Measurements from ENCODE around the gene LIX1L. TPM values are rescaled to one million over a fixed set of nuclear protein-coding genes. Genes with fewer than 3 reads are reported as not detected.

Gene LIX1L
- total and polyA plus RNA-seq, 2 donors (not counting 1 experiment from before 2014, with no cell fraction given) = 14.4 to 31.7 TPM

- Histone ChIP-seq H3K27me3 (replicated peaks in 1 of 4; ENCODE audit: control extremely low read depth in 1 of 4, control insufficient read depth in 3 of 4, insufficient read depth in 4 of 4, low read length in 3 of 4) (no peaks in the 10 kb centered on the region), H2AFZ (ENCODE audit: insufficient read depth, low read depth, low read length, poor library complexity, severe bottlenecking) (no peak overlapping the region), H3K9me3 (ENCODE audit: control extremely low read depth in 1 of 3, control insufficient read depth in 2 of 3, insufficient read depth in 1 of 3, low read length in 2 of 3) (no peaks in the 10 kb centered on the region), H4K20me1 (ENCODE audit: control insufficient read depth, insufficient read depth, low read length, poor library complexity, severe bottlenecking) (no peaks in the 10 kb centered on the region), H3K4me2 (replicated peaks; ENCODE audit: low read depth, low read length, poor library complexity, severe bottlenecking) (no peak overlapping the region), H3K9ac (ENCODE audit: low read length) (no peak overlapping the region), H3K4me1 (ENCODE audit: control insufficient read depth in 2 of 2, insufficient read depth in 2 of 2, low read length in 2 of 2) (peaks cover 0 to 2% of the 10 kb centered on the region in 2 donors), H3K27ac (ENCODE audit: low read length in 2 of 2) (no peak overlapping the region), H3K36me3 (replicated peaks in 1 of 2; ENCODE audit: control extremely low read depth in 1 of 2, control insufficient read depth in 1 of 2, extremely low read depth in 1 of 2, insufficient read depth in 2 of 2, low read length in 1 of 2) (peaks cover 0 to 16% of the 10 kb centered on the region in 2 experiments), H3K4me3 (ENCODE audit: control extremely low read depth in 1 of 5, extremely low read depth in 1 of 5, insufficient read depth in 1 of 5, low read depth in 2 of 5, low read length in 4 of 5) (no peak overlapping the region), H3K79me2 (ENCODE audit: control insufficient read depth, insufficient read depth, low read length) (no peaks in the 10 kb centered on the region)
- DNase-seq (no peak), ATAC-seq (ENCODE audit: low read depth) (no peak)
- intact Hi-C loops (cut with micrococcal nuclease) = no loop called here
- Mint-ChIP-seq H3K27ac (no peak overlapping the region), H3K9me3 (ENCODE audit: insufficient read depth) (no peaks in the 10 kb centered on the region), H3K4me1 (peaks cover 6% of the 10 kb centered on the region), H3K4me3 (no peak overlapping the region), H3K27me3 (no peaks in the 10 kb centered on the region)
- ChIA-PET POLR2A (no interaction called here), CTCF (interaction anchor here (0.7 to 5.1 kb wide), 8 partner anchors 9 to 71 kb away, joined by 3 to 28 read pairs (median 5); partner anchors contain the start of genes NUDT17 and RBM8A)
- WGBS (ENCODE audit: insufficient coverage) = 90% methylated on average over 2 of the region's 10 CpGs
- TF ChIP-seq EZH2 (IDR thresholded peaks at IDR 0.05; ENCODE audit: borderline replicate concordance, insufficient read depth, low read depth, low read length, poor library complexity, severe bottlenecking) (no peak), CTCF (IDR thresholded peaks at IDR 0.05) (no peak)
Observed at GRCh38 chr1:145906954-145907753, 50.7 kb downstream of the LIX1L start.

DNA sequence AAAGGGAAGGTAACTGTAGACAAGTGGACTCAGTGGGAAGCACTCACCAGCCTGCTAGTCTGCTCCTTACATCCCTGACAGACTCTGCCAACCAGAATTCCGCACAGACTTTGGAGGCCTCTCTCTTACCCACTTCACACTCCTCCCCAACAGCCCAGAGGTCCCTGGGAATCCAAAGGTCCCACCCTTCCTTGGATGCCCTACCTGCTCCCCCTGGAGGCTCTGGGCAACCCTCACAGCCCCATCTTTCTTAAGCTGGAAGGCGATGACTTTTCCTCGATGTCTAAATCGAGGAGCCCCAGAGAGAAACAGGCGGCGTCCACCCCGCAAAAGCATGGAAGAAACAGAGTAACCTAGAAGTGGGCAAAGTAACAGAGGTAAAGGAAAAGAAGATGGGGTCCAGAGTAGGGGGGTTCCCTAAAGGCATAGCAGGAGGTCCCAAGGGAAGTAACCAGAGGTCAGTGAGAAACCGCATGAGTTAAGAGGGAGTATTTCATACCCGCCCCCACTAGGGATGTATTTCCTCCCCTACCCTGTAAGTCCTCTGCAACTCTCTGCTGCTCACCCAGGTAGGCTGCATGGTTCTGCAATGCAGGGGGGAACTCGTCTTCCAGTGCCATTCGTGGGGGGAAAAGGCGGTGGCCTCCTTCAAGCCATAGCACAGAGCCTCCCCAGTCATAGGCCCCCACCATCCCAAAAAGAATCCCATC, 56.4 kb downstream of the LIX1L start:
- no peaks in the 10 kb centered on the region for H3K9me3 ChIP-seq (ENCODE audit: control extremely low read depth in 1 of 3, control insufficient read depth in 2 of 3, insufficient read depth in 1 of 3, low read length in 2 of 3)
- no peaks in the 10 kb centered on the region for H3K79me2 ChIP-seq (ENCODE audit: control insufficient read depth, insufficient read depth, low read length)
- H3K4me1 ChIP-seq (ENCODE audit: control insufficient read depth in 2 of 2, insufficient read depth in 2 of 2, low read length in 2 of 2) = no peaks in the 10 kb centered on the region
- TF ChIP-seq CTCF (IDR thresholded peaks at IDR 0.05) = no peak
- TF ChIP-seq EZH2 (IDR thresholded peaks at IDR 0.05; ENCODE audit: borderline replicate concordance, insufficient read depth, low read depth, low read length, poor library complexity, severe bottlenecking) = no peak
- H3K27me3 ChIP-seq (replicated peaks in 1 of 4; ENCODE audit: control extremely low read depth in 1 of 4, control insufficient read depth in 3 of 4, insufficient read depth in 4 of 4, low read length in 3 of 4) = no peaks in the 10 kb centered on the region
- H3K9me3 Mint-ChIP-seq (ENCODE audit: insufficient read depth) = no peaks in the 10 kb centered on the region
- no peak for ATAC-seq (ENCODE audit: low read depth)
- ChIA-PET POLR2A (no interaction called here), CTCF (no interaction called here)
- no peak overlapping the region for H3K4me2 ChIP-seq (replicated peaks; ENCODE audit: low read depth, low read length, poor library complexity, severe bottlenecking)
- H3K36me3 ChIP-seq (replicated peaks in 1 of 2; ENCODE audit: control extremely low read depth in 1 of 2, control insufficient read depth in 1 of 2, extremely low read depth in 1 of 2, insufficient read depth in 2 of 2, low read length in 1 of 2) = no peaks in the 10 kb centered on the region
- H3K4me3 Mint-ChIP-seq = no peak overlapping the region
- no peaks in the 10 kb centered on the region for H4K20me1 ChIP-seq (ENCODE audit: control insufficient read depth, insufficient read depth, low read length, poor library complexity, severe bottlenecking)
- H3K27ac Mint-ChIP-seq = no peak overlapping the region
- no peak overlapping the region for H3K4me3 ChIP-seq (ENCODE audit: control extremely low read depth in 1 of 5, extremely low read depth in 1 of 5, insufficient read depth in 1 of 5, low read depth in 2 of 5, low read length in 4 of 5)
- no peaks in the 10 kb centered on the region for H3K4me1 Mint-ChIP-seq
- H3K27me3 Mint-ChIP-seq = no peaks in the 10 kb centered on the region
- no peak overlapping the region for H2AFZ ChIP-seq (ENCODE audit: insufficient read depth, low read depth, low read length, poor library complexity, severe bottlenecking)
- no peak overlapping the region for H3K27ac ChIP-seq (ENCODE audit: low read length in 2 of 2)
- WGBS (ENCODE audit: insufficient coverage) = 95% methylated on average over 4 of the region's 12 CpGs
- DNase-seq = no peak
- H3K9ac ChIP-seq (ENCODE audit: low read length) = no peak overlapping the region
- intact Hi-C loops (cut with micrococcal nuclease) = no loop called here
